ENCODE measurements around the gene NUTM2E.
"Not testable (repeated sequence)": the region's sequence is repeated elsewhere in the genome, so short reads cannot be mapped to it uniquely, and the experiment has no call there.

Gene NUTM2E

DNA sequence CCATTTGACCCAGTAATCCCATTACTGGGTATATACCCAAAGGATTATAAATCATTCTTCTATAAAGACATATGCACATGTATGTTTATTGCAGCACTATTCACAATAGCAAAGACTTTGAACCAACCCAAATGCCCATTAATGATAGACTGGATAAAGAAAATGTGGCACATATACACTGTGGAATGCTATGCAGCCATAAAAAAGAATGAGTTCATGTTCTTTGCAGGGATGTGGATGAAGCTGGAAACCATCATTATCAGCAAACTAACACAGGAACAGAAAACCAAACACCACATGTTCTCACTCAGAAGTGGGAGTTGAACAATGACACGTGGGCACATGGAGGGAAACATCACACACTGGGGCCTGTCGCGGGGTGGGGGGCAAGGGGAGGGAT is 7.3 kb downstream of the NUTM2E start:
- H3K4me3 Mint-ChIP-seq; H3K36me3 Mint-ChIP-seq; H3K4me1 Mint-ChIP-seq (ENCODE audit: low read depth); H3K27ac Mint-ChIP-seq; H3K9me3 Mint-ChIP-seq (ENCODE audit: low read depth); H3K27me3 Mint-ChIP-seq: not testable (repeated sequence)

- H3K9me3 Mint-ChIP-seq (ENCODE audit: low read depth); H3K4me3 Mint-ChIP-seq; H3K27me3 Mint-ChIP-seq; H3K36me3 Mint-ChIP-seq; H3K4me1 Mint-ChIP-seq (ENCODE audit: low read depth); H3K27ac Mint-ChIP-seq: not testable (repeated sequence)
These were observed 9.4 kb downstream of the NUTM2E start for GRCh38 chr10:79835891-79836290.

- not testable (repeated sequence) for H3K27ac Mint-ChIP-seq
These were observed 10.4 kb downstream of the NUTM2E start for GRCh38 chr10:79836891-79837290.

DNA sequence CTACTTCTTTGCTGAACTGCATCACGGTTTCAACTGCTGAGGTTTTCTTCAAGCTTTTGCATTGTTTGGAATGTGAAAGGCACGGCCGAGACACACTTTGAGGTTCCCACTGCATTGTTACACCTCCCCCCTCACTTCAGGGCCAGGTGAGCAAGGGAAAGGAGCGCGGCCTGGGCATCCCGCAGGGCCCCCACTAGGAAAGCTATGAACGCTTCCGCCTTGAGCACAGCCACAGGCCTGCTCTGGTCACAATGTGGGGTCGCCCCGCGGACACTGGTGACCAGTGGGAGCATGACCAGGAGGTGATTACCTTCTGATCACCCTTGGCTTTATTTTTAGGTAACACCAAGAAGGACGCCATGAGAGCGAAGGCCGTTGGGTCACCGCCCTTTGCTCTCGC is 11.9 kb downstream of the NUTM2E start:
- not testable (repeated sequence) for H3K9me3 Mint-ChIP-seq (ENCODE audit: low read depth); H3K4me1 Mint-ChIP-seq (ENCODE audit: low read depth); H3K27ac Mint-ChIP-seq; H3K36me3 Mint-ChIP-seq; H3K27me3 Mint-ChIP-seq; H3K4me3 Mint-ChIP-seq

More at GRCh38 chr10:79836891-79837290, 10.4 kb downstream of the NUTM2E start:
- H3K4me3 Mint-ChIP-seq; H3K4me1 Mint-ChIP-seq (ENCODE audit: low read depth); H3K36me3 Mint-ChIP-seq; H3K27me3 Mint-ChIP-seq; H3K9me3 Mint-ChIP-seq (ENCODE audit: low read depth): not testable (repeated sequence)

GRCh38 chr10:79853191-79853854 is 26.8 kb downstream of the NUTM2E start:
- not testable (repeated sequence) for H3K9me3 Mint-ChIP-seq (ENCODE audit: low read depth)

GRCh38 chr10:79862269-79862668 is 35.7 kb downstream of the NUTM2E start:
- H3K27ac Mint-ChIP-seq; H3K36me3 Mint-ChIP-seq; H3K27me3 Mint-ChIP-seq; H3K4me1 Mint-ChIP-seq (ENCODE audit: low read depth); H3K4me3 Mint-ChIP-seq; H3K9me3 Mint-ChIP-seq (ENCODE audit: low read depth): not testable (repeated sequence)

More at GRCh38 chr10:79853191-79853854, 26.8 kb downstream of the NUTM2E start:
- not testable (repeated sequence) for H3K27ac Mint-ChIP-seq; H3K4me1 Mint-ChIP-seq (ENCODE audit: low read depth); H3K4me3 Mint-ChIP-seq; H3K36me3 Mint-ChIP-seq; H3K27me3 Mint-ChIP-seq

DNA sequence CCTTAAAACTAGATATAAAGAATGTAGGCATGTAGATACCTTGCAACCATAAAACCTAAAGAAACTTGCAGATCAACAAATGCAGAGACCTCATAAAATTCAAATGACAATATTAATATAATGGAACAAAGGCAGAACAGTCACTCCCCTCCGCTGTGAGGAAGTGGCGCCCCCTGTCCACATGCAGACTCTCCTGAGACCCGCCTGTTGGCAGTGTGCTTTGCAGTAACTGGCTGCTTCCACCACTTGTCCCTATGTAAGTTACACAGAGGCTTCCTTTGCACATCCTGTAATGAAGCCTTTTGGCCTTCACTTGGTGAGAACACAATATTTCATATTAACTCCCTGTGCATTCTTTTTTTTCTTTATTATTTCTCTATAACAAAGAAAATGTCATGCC is 36.3 kb downstream of the NUTM2E start:
- H3K36me3 Mint-ChIP-seq; H3K27ac Mint-ChIP-seq; H3K27me3 Mint-ChIP-seq; H3K4me3 Mint-ChIP-seq; H3K9me3 Mint-ChIP-seq (ENCODE audit: low read depth); H3K4me1 Mint-ChIP-seq (ENCODE audit: low read depth): not testable (repeated sequence)

DNA sequence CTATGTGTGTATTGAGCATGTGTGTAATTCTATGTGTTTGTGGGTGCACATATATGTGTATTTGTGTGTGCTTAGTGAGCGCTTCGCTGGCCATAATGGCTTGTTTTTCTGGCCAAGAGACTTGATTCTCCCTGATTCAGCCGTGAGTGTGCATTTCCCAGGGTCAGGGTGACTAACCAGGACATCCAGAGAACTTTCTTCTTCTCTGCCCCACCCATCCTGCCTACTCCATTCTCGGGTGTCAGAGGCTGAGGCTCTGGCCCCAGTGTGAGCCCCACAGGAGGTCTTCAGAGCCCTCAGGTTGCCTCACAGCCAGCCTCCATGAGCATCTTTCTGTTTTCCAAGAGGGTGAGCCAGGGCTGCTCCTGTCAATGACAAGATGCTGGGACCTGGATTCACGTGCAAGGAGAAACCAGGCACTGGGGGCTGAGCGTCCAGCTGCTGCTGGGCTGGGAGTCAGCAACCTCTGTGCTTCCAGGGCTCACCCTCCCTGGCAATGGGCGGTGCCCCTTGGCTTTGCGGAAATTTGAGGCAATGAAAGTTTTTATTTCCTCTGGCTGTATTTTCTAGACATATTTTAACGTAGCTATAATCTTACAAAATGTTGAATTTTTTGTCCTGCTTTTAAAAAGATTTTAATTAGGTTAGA is 40.5 kb downstream of the NUTM2E start:
- not testable (repeated sequence) for H3K27ac Mint-ChIP-seq

GRCh38 chr10:79868023-79868422 is 41.5 kb downstream of the NUTM2E start:
- not testable (repeated sequence) for H3K9me3 Mint-ChIP-seq (ENCODE audit: low read depth); H3K27me3 Mint-ChIP-seq; H3K27ac Mint-ChIP-seq; H3K4me1 Mint-ChIP-seq (ENCODE audit: low read depth); H3K36me3 Mint-ChIP-seq; H3K4me3 Mint-ChIP-seq

More for the DNA sequence above, 40.5 kb downstream of the NUTM2E start:
- not testable (repeated sequence) for H3K4me3 Mint-ChIP-seq; H3K36me3 Mint-ChIP-seq; H3K4me1 Mint-ChIP-seq (ENCODE audit: low read depth); H3K27me3 Mint-ChIP-seq; H3K9me3 Mint-ChIP-seq (ENCODE audit: low read depth)

- not testable (repeated sequence) for H3K36me3 Mint-ChIP-seq; H3K4me1 Mint-ChIP-seq (ENCODE audit: low read depth); H3K9me3 Mint-ChIP-seq (ENCODE audit: low read depth); H3K27me3 Mint-ChIP-seq; H3K27ac Mint-ChIP-seq; H3K4me3 Mint-ChIP-seq
These were observed 43.0 kb downstream of the NUTM2E start for GRCh38 chr10:79869439-79870097.

DNA sequence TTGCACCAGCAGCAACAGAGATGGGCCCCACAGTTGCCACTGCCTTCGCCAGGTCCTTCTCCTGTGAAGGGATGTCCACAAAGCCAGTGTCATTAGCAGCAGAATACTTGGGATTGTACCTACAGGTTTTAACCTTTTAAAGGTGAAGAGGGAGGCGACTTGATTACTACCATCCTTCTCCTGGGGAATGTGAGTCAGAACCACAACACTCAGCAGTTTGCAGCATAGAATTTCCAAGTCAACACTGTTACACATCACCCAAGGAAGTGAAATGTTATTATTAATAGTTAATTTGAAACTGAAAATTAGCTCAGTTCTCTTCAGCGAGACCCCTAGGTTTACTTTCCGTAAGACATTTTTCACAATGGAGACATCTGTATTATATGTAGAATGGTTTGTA is 45.2 kb downstream of the NUTM2E start:
- not testable (repeated sequence) for H3K4me1 Mint-ChIP-seq (ENCODE audit: low read depth)

More for the DNA sequence above, 45.2 kb downstream of the NUTM2E start:
- H3K4me3 Mint-ChIP-seq; H3K9me3 Mint-ChIP-seq (ENCODE audit: low read depth); H3K27ac Mint-ChIP-seq; H3K27me3 Mint-ChIP-seq; H3K36me3 Mint-ChIP-seq: not testable (repeated sequence)

Data from activated naive CD8-positive, alpha-beta T cell (primary cell).